Activated T-cell treated with anti-CD3 and anti-CD28 coated beads, Interleukin-2, amount 50 U/mL, for 24 hours (primary cell): ENCODE data around the gene EFHD1.

Experiments used
- DNase-seq: peaks from one replicate; pipeline ENCODE4 v3.0.0-alpha.2; 2020
- H3K27ac Mint-ChIP-seq: 2 replicates; pipeline ENCODE4 v1.8.0; 2020; ENCODE audit warnings: mild to moderate bottlenecking, mixed read lengths
- H3K27me3 Mint-ChIP-seq: 2 replicates; pipeline ENCODE4 v1.8.0; 2020; ENCODE audit warnings: mixed read lengths
- H3K36me3 Mint-ChIP-seq: 2 replicates; pipeline ENCODE4 v1.8.0; 2020; ENCODE audit warnings: low read depth, mixed read lengths
- H3K4me1 Mint-ChIP-seq: 2 replicates; pipeline ENCODE4 v1.8.0; 2020; ENCODE audit warnings: low read depth, mixed read lengths
- H3K4me3 Mint-ChIP-seq: 2 replicates; pipeline ENCODE4 v1.8.0; 2020; ENCODE audit warnings: mild to moderate bottlenecking, moderate library complexity, mixed read lengths
- H3K9me3 Mint-ChIP-seq: 2 replicates; pipeline ENCODE4 v1.8.0; 2020; ENCODE audit warnings: mixed read lengths

EFHD1 gene

GRCh38 chr2:232633413-232634205 lies at the start of gene EFHD1:
TSS of gene EFHD1 (plus strand) at chr2:232633604. CDS start at chr2:232633705, 101 bp downstream.
- peaks cover 6% of the 10 kb centered on the region for H3K4me1 Mint-ChIP-seq
- peak within 1 kb of the TSS; percentile 64 for H3K4me3 Mint-ChIP-seq

GRCh38 chr2:232584238-232584637 lies 49.2 kb upstream of the EFHD1 start:
- Mint-ChIP-seq H3K4me3 (no peak overlapping the region), H3K27ac (no peak overlapping the region), H3K36me3 (peaks cover 56% of the 10 kb centered on the region), H3K4me1 (peaks cover 8% of the 10 kb centered on the region), H3K9me3 (no peaks in the 10 kb centered on the region), H3K27me3 (no peaks in the 10 kb centered on the region)
- DNase-seq = no peak

More at GRCh38 chr2:232633413-232634205, at the start of gene EFHD1:
- H3K36me3 Mint-ChIP-seq = no peaks in the 10 kb centered on the region
- H3K27me3 Mint-ChIP-seq = peaks cover 58% of the 10 kb centered on the region
- H3K27ac Mint-ChIP-seq = no peak within 1 kb of the TSS
- peak; percentile 75 for DNase-seq
- no peaks in the 10 kb centered on the region for H3K9me3 Mint-ChIP-seq

- DNase-seq = no peak
- H3K4me3 Mint-ChIP-seq = no peak overlapping the region
- peaks cover 31% of the 10 kb centered on the region for H3K36me3 Mint-ChIP-seq
- H3K4me1 Mint-ChIP-seq = no peaks in the 10 kb centered on the region
- no peaks in the 10 kb centered on the region for H3K9me3 Mint-ChIP-seq
- no peaks in the 10 kb centered on the region for H3K27me3 Mint-ChIP-seq
- no peak overlapping the region for H3K27ac Mint-ChIP-seq
Measured at GRCh38 chr2:232586943-232587505, 46.4 kb upstream of the EFHD1 start.

- H3K9me3 Mint-ChIP-seq = no peaks in the 10 kb centered on the region
- H3K4me1 Mint-ChIP-seq = no peaks in the 10 kb centered on the region
- H3K36me3 Mint-ChIP-seq = peaks cover 26% of the 10 kb centered on the region
- no peaks in the 10 kb centered on the region for H3K27me3 Mint-ChIP-seq
- H3K27ac Mint-ChIP-seq = no peak overlapping the region
- no peak for DNase-seq
- H3K4me3 Mint-ChIP-seq = no peak overlapping the region
Measured at GRCh38 chr2:232587512-232587911, 45.9 kb upstream of the EFHD1 start.

GRCh38 chr2:232588031-232588430 lies 45.4 kb upstream of the EFHD1 start:
- Mint-ChIP-seq H3K4me3 (no peak overlapping the region), H3K4me1 (peaks cover 3% of the 10 kb centered on the region), H3K9me3 (no peaks in the 10 kb centered on the region), H3K27ac (no peak overlapping the region), H3K27me3 (no peaks in the 10 kb centered on the region), H3K36me3 (peaks cover 21% of the 10 kb centered on the region)
- DNase-seq = no peak

GRCh38 chr2:232588680-232589585 lies 44.5 kb upstream of the EFHD1 start:
- no peak overlapping the region for H3K4me3 Mint-ChIP-seq
- no peak overlapping the region for H3K27ac Mint-ChIP-seq
- H3K27me3 Mint-ChIP-seq = no peaks in the 10 kb centered on the region
- no peaks in the 10 kb centered on the region for H3K9me3 Mint-ChIP-seq
- H3K4me1 Mint-ChIP-seq = peaks cover 7% of the 10 kb centered on the region
- peaks cover 12% of the 10 kb centered on the region for H3K36me3 Mint-ChIP-seq
- no peak for DNase-seq

- H3K4me1 Mint-ChIP-seq = peaks cover 7% of the 10 kb centered on the region
- no peaks in the 10 kb centered on the region for H3K27me3 Mint-ChIP-seq
- H3K36me3 Mint-ChIP-seq = no peaks in the 10 kb centered on the region
- DNase-seq = no peak
- no peak overlapping the region for H3K4me3 Mint-ChIP-seq
- H3K27ac Mint-ChIP-seq = no peak overlapping the region
- H3K9me3 Mint-ChIP-seq = no peaks in the 10 kb centered on the region
Measured at GRCh38 chr2:232592772-232593395, 40.5 kb upstream of the EFHD1 start.

GRCh38 chr2:232593982-232594381 lies 39.4 kb upstream of the EFHD1 start:
- Mint-ChIP-seq H3K9me3 (no peaks in the 10 kb centered on the region), H3K27me3 (no peaks in the 10 kb centered on the region), H3K27ac (no peak overlapping the region), H3K4me1 (peaks cover 7% of the 10 kb centered on the region), H3K36me3 (no peaks in the 10 kb centered on the region), H3K4me3 (no peak overlapping the region)
- DNase-seq = no peak

GRCh38 chr2:232597362-232598079 lies 35.9 kb upstream of the EFHD1 start:
- Mint-ChIP-seq H3K4me1 (peaks cover 7% of the 10 kb centered on the region), H3K4me3 (no peak overlapping the region), H3K36me3 (no peaks in the 10 kb centered on the region), H3K27ac (no peak overlapping the region), H3K27me3 (no peaks in the 10 kb centered on the region), H3K9me3 (no peaks in the 10 kb centered on the region)
- no peak for DNase-seq

GRCh38 chr2:232598293-232598692 lies 35.1 kb upstream of the EFHD1 start:
- no peaks in the 10 kb centered on the region for H3K36me3 Mint-ChIP-seq

GRCh38 chr2:232600053-232600773 lies 33.2 kb upstream of the EFHD1 start:
- Mint-ChIP-seq H3K9me3 (no peaks in the 10 kb centered on the region), H3K4me3 (no peak overlapping the region), H3K27ac (no peak overlapping the region), H3K4me1 (no peaks in the 10 kb centered on the region), H3K36me3 (no peaks in the 10 kb centered on the region), H3K27me3 (no peaks in the 10 kb centered on the region)
- DNase-seq = no peak

More at GRCh38 chr2:232598293-232598692, 35.1 kb upstream of the EFHD1 start:
- Mint-ChIP-seq H3K4me1 (peaks cover 2% of the 10 kb centered on the region), H3K9me3 (no peaks in the 10 kb centered on the region), H3K27me3 (no peaks in the 10 kb centered on the region), H3K4me3 (no peak overlapping the region), H3K27ac (no peak overlapping the region)
- DNase-seq = no peak

- Mint-ChIP-seq H3K36me3 (no peaks in the 10 kb centered on the region), H3K27me3 (no peaks in the 10 kb centered on the region), H3K27ac (no peak overlapping the region), H3K9me3 (no peaks in the 10 kb centered on the region), H3K4me3 (no peak overlapping the region), H3K4me1 (peaks cover 5% of the 10 kb centered on the region)
- no peak for DNase-seq
Measured at GRCh38 chr2:232603283-232603682, 30.1 kb upstream of the EFHD1 start.

- Mint-ChIP-seq H3K27me3 (no peaks in the 10 kb centered on the region), H3K27ac (no peak overlapping the region), H3K4me1 (peaks cover 5% of the 10 kb centered on the region), H3K36me3 (no peaks in the 10 kb centered on the region), H3K9me3 (no peaks in the 10 kb centered on the region), H3K4me3 (no peak overlapping the region)
- no peak for DNase-seq
Measured at GRCh38 chr2:232604535-232604934, 28.9 kb upstream of the EFHD1 start.
